Measurements from ENCODE around the gene CHL1. TPM values are rescaled to one million over a fixed set of nuclear protein-coding genes. Genes with fewer than 3 reads are reported as not detected.

The CHL1 gene
- total RNA-seq, 1 donor from 2014 or later = 1.4 TPM

DNA sequence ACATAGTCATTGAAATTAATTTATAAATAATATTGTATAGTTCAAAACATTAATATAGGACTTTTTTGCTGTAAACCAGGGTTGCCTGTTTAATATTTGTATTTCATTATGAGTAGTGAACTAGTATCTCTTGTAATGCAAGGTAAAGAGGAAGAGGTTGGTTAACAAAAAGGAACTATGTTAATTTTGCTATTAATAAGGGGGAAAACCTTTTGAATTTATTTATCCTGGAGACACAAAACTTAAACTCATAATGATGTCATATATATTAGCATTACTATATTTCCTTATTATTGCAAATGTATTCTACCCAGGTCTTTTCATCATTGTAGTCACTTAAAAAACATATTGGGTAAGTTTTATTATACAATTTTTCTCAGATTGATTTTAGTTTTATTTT, 94.5 kb downstream of the CHL1 start:
- H3K4me3 Mint-ChIP-seq = no peak overlapping the region
- H3K9me3 Mint-ChIP-seq = peaks cover 3% of the 10 kb centered on the region
- H3K27me3 Mint-ChIP-seq = no peaks in the 10 kb centered on the region
- no peaks in the 10 kb centered on the region for H3K36me3 Mint-ChIP-seq
- TF ChIP-seq, protein P1, sequence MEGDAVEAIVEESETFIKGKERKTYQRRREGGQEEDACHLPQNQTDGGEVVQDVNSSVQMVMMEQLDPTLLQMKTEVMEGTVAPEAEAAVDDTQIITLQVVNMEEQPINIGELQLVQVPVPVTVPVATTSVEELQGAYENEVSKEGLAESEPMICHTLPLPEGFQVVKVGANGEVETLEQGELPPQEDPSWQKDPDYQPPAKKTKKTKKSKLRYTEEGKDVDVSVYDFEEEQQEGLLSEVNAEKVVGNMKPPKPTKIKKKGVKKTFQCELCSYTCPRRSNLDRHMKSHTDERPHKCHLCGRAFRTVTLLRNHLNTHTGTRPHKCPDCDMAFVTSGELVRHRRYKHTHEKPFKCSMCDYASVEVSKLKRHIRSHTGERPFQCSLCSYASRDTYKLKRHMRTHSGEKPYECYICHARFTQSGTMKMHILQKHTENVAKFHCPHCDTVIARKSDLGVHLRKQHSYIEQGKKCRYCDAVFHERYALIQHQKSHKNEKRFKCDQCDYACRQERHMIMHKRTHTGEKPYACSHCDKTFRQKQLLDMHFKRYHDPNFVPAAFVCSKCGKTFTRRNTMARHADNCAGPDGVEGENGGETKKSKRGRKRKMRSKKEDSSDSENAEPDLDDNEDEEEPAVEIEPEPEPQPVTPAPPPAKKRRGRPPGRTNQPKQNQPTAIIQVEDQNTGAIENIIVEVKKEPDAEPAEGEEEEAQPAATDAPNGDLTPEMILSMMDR (conservative IDR thresholded peaks at IDR 0.05) = no peak
- DNase-seq (ENCODE audit: extremely low spot score, unreplicated experiment) = no peak
- no peaks in the 10 kb centered on the region for H3K4me1 Mint-ChIP-seq (ENCODE audit: unreplicated experiment)
- no peak overlapping the region for H3K27ac Mint-ChIP-seq

DNA sequence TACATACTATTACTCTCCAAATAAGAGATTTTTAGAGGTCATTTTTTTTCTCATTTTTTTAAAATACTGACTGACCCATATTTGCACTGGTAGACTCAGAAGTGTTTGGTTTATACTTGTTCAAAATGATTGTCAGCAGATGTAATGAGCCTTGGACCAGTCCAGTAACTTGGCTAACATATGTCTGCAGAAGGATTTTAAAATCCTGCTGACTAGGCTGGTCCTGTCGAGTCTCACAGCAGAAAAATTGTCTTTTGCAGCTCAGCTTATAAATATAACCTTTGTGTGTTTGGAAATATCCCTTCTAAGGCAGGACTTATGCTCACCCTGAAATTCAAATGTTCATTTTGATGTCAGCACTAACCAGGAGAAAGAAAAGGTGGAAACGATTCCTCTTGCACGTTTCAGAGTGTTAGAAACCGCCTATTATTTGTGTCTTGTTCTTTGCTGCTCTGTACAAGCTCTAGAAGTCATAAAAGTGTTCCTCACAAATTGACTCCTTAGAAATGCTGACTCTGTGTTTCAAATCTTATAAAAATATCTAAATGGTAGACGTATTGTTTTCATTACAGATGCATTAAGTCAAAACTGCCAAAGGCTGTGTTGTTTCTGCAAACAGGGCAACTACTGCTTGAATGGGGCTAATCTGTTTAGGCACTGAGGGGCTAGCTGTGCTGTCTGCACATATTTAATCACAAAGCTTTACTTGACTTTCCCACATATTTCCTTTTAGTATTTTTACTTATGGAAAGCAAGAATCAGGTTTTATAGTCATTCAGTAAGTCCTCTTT, 95.3 kb downstream of the CHL1 start:
- Mint-ChIP-seq H3K4me3 (no peak overlapping the region), H3K4me1 (ENCODE audit: unreplicated experiment) (no peaks in the 10 kb centered on the region), H3K27me3 (no peaks in the 10 kb centered on the region), H3K9me3 (peaks cover 3% of the 10 kb centered on the region), H3K27ac (no peak overlapping the region), H3K36me3 (no peaks in the 10 kb centered on the region)
- TF ChIP-seq, protein P1 (conservative IDR thresholded peaks at IDR 0.05) = no peak
- no peak for DNase-seq (ENCODE audit: extremely low spot score, unreplicated experiment)

DNA sequence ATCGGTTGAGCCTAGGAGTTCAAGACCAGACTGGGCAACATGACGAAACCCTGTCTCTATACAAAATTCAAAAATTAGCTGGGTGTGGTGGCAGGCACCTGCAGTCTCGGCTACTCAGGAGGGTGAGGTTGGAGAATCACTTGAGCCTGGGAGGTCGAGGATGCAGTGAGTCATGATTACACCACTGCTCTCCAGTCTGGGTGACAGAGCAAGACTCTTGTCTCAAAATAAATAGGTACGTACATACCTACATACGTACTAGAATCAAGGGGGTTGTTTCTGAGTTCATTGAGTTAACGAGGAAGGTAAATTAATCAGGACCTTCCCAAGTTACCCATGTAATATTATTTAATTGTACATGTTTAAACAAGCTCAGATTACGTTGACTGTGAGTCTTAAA, 97.5 kb downstream of the CHL1 start:
- no peak overlapping the region for H3K27ac Mint-ChIP-seq
- peaks cover 3% of the 10 kb centered on the region for H3K9me3 Mint-ChIP-seq
- H3K27me3 Mint-ChIP-seq = no peaks in the 10 kb centered on the region
- H3K36me3 Mint-ChIP-seq = no peaks in the 10 kb centered on the region
- no peak overlapping the region for H3K4me3 Mint-ChIP-seq
- DNase-seq (ENCODE audit: extremely low spot score, unreplicated experiment) = no peak
- TF ChIP-seq, protein P1 (conservative IDR thresholded peaks at IDR 0.05) = no peak
- H3K4me1 Mint-ChIP-seq (ENCODE audit: unreplicated experiment) = no peaks in the 10 kb centered on the region

DNA sequence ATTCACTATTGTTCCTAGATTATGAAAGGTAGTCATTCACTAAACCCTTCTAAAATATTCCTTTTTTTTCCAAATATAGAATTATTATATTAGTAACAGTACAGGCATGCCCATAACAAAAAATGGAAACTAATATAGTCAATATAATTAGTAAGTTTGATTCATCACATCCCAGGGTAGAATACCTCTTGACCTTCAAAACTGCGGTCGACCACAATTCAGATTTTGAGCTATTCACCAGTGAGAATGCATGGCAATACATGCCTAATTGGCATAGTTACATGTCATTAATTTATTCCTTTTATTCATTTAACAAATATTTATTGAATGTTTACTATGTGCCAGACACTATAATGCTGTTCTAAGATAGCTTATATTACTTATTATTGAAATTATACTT, 98.0 kb downstream of the CHL1 start:
- TF ChIP-seq, protein P1 (conservative IDR thresholded peaks at IDR 0.05) = no peak
- H3K27me3 Mint-ChIP-seq = no peaks in the 10 kb centered on the region
- no peak overlapping the region for H3K4me3 Mint-ChIP-seq
- peaks cover 3% of the 10 kb centered on the region for H3K9me3 Mint-ChIP-seq
- no peak overlapping the region for H3K27ac Mint-ChIP-seq
- H3K36me3 Mint-ChIP-seq = no peaks in the 10 kb centered on the region
- H3K4me1 Mint-ChIP-seq (ENCODE audit: unreplicated experiment) = no peaks in the 10 kb centered on the region
- no peak for DNase-seq (ENCODE audit: extremely low spot score, unreplicated experiment)

DNA sequence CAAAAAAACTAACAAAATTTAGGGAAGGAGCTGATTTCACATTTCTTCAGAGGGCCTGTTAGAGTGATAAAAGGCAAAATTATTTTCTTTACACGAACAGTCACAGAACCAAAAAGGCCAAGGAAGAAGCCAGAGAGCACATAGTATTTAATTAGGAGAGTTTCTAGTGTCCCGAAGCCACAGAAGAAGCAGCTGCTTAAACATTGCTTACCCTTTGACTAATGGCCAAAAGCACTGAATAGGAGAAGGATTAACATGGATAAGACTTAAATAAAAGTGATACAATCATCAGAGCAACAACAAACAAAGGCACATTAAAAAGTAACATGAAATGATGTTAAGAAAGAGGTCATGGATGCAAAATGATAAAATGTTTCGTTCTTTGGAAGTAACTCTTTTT, 98.6 kb downstream of the CHL1 start:
- Mint-ChIP-seq H3K9me3 (peaks cover 3% of the 10 kb centered on the region), H3K36me3 (no peaks in the 10 kb centered on the region), H3K27ac (no peak overlapping the region), H3K4me3 (no peak overlapping the region), H3K27me3 (no peaks in the 10 kb centered on the region), H3K4me1 (ENCODE audit: unreplicated experiment) (no peaks in the 10 kb centered on the region)
- TF ChIP-seq, protein P1 (conservative IDR thresholded peaks at IDR 0.05) = no peak
- no peak for DNase-seq (ENCODE audit: extremely low spot score, unreplicated experiment)
